Lung microvascular endothelial cell (primary cell): ENCODE measurements around the gene MRPL55. TPM values are rescaled to one million over a fixed set of nuclear protein-coding genes. Genes with fewer than 3 reads are reported as not detected.

ENCODE experiments used
- DNase-seq, 2 donors: peaks; one replicate each; pipeline versions ENCODE4 v3.0.0 to v3.0.0-alpha.2; 2010; ENCODE audit warnings: low read depth in 2 of 2
- total RNA-seq: library from RNA; depleted of rRNA; stranded (reverse); fragments of >200 nt; gene quantifications from 2 replicates; pipeline ENCODE4 v1.2.1, GENCODE V29; 2014

The MRPL55 gene
- total RNA-seq, 1 donor from 2014 or later = 47.4 TPM

GRCh38 chr1:228101994-228102790 is 6.9 kb downstream of the MRPL55 start:
- DNase-seq = peak; percentile 60 to 63

GRCh38 chr1:228101614-228101993 is 7.5 kb downstream of the MRPL55 start:
- no peak for DNase-seq

- no peak for DNase-seq
Observed at GRCh38 chr1:228100822-228101613, 8.1 kb downstream of the MRPL55 start.

DNA sequence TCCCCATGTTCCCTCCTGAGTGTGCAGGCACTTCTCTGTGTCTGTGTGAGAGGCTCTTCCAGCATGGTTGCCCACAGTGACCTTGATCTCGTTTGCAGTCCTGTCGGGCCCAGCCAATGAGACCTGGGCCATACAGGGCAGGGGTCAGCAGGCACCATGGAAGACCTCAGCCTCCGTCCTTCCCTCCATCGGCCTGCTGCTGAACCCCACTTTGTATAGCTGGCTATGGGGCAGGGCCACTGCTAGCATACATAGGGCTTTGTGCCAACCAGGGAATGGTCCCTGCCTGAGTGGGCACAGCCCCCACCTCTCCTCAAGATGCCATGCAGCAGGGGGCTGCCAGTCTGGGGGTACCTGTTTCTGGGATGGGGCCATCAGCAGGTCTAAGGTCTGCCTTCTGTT is 9.8 kb downstream of the MRPL55 start:
- no peak for DNase-seq

DNA sequence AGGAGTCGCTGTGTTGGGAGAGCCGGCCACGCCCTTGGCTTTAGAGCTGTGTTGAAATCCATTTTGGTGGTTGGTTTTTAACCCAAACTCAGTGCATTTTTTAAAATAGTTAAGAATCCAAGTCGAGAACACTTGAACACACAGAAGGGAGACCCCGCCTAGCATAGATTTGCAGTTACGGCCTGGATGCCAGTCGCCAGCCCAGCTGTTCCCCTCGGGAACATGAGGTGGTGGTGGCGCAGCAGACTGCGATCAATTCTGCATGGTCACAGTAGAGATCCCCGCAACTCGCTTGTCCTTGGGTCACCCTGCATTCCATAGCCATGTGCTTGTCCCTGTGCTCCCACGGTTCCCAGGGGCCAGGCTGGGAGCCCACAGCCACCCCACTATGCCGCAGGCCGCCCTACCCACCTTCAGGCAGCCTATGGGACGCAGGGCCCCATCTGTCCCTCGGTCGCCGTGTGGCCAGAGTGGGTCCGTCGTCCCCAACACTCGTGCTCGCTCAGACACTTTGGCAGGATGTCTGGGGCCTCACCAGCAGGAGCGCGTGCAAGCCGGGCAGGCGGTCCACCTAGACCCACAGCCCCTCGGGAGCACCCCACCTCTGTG is 10.7 kb downstream of the MRPL55 start:
- DNase-seq = no peak

- DNase-seq = peak in 1 of 2 donors; percentile 1
Observed at GRCh38 chr1:228097333-228098081, 11.6 kb downstream of the MRPL55 start.

DNA sequence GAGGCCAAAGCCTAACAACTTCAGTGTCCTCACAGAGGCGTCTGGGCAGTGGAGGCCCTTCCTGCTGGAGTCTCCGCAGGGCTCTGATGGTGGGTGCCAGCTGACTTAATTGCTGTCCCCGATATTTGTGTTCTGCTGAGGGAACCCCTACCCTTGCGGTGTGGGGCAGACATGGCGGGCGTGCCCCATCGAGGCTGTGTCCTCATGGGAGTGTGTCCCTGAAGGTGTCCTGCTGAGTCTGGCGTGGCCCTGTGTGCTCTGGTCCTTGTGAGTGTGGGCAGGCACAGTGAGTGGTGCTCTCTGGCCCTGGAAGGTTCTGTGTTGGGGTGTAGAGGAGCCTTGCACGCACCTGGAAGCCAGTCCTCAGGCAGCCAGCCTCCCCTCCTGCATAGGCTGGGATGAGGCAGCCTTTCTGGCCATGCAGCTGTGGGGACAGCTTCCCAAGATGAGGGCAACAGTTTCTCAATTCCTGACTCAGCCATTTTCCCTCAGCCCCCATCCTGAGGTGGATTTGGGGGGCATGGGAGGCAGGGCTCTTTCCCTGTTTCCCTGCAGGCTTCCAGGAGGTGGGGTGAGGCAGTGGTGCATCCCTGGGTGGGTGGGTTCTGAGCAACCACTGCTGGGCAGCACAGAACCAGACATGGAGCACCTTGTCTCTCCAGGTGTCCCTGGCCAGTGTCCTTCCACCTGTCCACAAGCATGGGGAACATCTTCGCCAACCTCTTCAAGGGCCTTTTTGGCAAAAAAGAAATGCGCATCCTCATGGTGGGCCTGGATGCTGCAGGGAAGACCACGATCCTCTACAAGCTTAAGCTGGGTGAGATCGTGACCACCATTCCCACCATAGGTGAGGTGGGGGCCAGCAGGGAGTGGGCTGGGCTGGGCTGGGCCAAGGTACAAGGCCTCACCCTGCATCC is 12.4 kb downstream of the MRPL55 start:
- DNase-seq = no peak

DNA sequence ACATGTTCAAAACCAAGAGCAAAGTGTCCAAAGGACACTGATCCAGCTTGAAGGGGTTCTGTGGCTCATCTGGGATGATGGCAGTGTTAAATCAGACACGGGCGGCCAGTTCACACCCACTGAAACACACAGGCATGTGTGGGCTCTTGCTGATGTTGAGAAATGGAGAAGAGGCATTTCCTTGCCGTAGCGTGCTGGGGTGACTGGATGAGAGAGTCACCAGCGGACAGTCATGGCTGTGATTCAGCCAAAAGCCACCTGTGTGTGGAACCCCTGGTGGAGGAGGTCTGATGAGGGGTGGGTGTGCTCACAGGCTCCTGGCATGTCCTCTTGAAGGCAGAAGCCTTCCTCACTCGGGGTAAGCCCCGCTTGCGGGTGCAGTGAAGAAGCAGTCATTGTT is 13.2 kb downstream of the MRPL55 start:
- no peak for DNase-seq

- DNase-seq = no peak
Observed at GRCh38 chr1:228095161-228095560, 13.9 kb downstream of the MRPL55 start.

- no peak for DNase-seq
Observed at GRCh38 chr1:228094432-228095016, 14.6 kb downstream of the MRPL55 start.

DNA sequence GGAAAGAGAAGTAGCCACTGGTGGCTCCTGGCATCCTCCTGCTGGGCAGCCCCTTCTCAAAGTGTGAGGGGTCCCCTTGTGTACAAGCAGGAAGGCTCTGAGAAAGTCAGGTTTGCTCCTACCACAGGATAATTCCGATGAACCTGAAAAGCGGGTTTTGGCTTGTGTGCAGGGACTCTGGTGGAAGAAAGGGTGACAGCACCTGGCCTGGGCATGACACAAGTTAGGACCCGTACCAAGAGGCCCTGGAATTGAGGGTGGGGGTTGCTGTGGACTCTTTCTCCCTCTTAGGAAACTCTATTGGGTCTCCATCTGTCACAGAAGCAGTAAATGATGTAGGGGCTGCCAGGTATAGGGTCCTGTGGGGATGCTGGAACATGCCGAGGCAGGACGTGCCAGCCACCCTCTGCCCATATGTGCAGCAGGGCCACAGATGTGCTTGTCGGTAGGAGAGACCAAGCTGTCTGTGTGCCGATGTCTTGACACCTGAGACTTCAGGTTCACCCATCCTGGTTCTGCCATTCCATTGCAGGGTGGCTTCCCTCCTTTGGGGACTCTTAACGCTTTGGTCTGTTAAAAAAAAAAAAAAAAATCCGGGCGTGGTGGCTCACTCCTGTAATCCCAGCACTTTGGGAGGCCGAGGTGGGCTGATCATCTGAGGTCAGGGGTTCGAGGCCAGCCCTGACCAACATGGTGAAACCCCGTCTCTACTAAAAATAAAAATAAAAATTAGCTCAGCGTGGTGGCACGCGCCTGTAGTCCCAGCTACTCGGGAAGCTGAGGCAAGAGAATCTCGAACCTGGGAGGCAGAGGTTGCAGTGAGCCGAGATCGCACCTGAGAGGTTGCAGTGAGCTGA is 15.8 kb downstream of the MRPL55 start:
- DNase-seq = no peak

- no peak for DNase-seq
Observed at GRCh38 chr1:228092342-228093049, 16.6 kb downstream of the MRPL55 start.

- no peak for DNase-seq
Observed at GRCh38 chr1:228091084-228091483, 18.0 kb downstream of the MRPL55 start.

DNA sequence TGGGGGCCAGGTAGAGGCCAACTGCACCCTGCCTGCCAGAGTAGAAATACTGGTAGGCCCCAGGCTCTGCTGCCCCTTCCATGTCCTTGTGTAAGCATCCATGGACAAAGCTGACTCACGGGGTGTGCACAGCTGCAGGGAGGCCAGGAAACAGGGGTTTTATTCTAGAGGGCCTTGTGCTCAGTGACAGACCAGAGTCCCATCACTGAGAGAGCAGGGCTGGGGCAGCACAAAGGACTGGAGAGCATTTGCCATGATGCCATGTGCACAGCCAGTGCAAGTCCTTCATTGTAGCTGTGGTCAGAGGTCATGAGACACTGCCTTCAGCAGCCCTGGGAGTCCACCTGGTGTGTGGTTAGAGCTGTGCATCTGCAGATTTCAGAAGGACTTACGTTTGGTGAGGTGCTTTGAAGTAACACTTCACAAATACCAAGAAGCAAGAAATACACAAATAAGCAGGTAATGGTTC is 18.5 kb downstream of the MRPL55 start:
- peak; percentile 35 to 63 for DNase-seq

GRCh38 chr1:228089519-228090380 is 19.3 kb downstream of the MRPL55 start:
- no peak for DNase-seq

GRCh38 chr1:228088586-228089498 is 20.3 kb downstream of the MRPL55 start:
- peak in 1 of 2 donors; percentile 34 for DNase-seq
